NCI-H2227 (cell line): ENCODE results near the gene SUPT5H.

ENCODE experiments used
- DNase-seq: peaks from one replicate; lab custom pipeline; 2025; ENCODE audit not compliant: unreplicated experiment; lab: John Stamatoyannopoulos, UW

The SUPT5H gene

GRCh38 chr19:39445196-39446111 is at the start of gene SUPT5H:
Gene SUPT5H, plus strand, starts transcription at chr19:39445582. Its CDS starts 309 bp downstream, at chr19:39445891.
- DNase-seq = peak; percentile 100

GRCh38 chr19:39397360-39398296 is 47.8 kb upstream of the SUPT5H start:
- peak; percentile 98 for DNase-seq

- DNase-seq = no peak
These were observed 47.0 kb upstream of the SUPT5H start for GRCh38 chr19:39398297-39398864.

GRCh38 chr19:39399668-39400050 is 45.7 kb upstream of the SUPT5H start:
- DNase-seq = no peak

- no peak for DNase-seq
These were observed 45.3 kb upstream of the SUPT5H start for GRCh38 chr19:39400061-39400460.

- DNase-seq = no peak
These were observed 44.3 kb upstream of the SUPT5H start for GRCh38 chr19:39401070-39401548.

- no peak for DNase-seq
These were observed 43.6 kb upstream of the SUPT5H start for GRCh38 chr19:39401549-39402345.

GRCh38 chr19:39402346-39403300 is 42.8 kb upstream of the SUPT5H start:
- DNase-seq = peak; percentile 97

GRCh38 chr19:39403331-39404312 is 41.8 kb upstream of the SUPT5H start:
- peak; percentile 90 for DNase-seq

- no peak for DNase-seq
These were observed 40.0 kb upstream of the SUPT5H start for GRCh38 chr19:39405261-39405957.

GRCh38 chr19:39405958-39406655 is 39.3 kb upstream of the SUPT5H start:
- no peak for DNase-seq

- DNase-seq = peak; percentile 98
These were observed 38.5 kb upstream of the SUPT5H start, which contains the start of gene ZFP36 for GRCh38 chr19:39406656-39407409. Gene ZFP36, plus strand, starts transcription at chr19:39406847. Its CDS starts 58 bp downstream, at chr19:39406905.

- DNase-seq = no peak
These were observed 38.0 kb upstream of the SUPT5H start for GRCh38 chr19:39407410-39407659.

- no peak for DNase-seq
These were observed 37.6 kb upstream of the SUPT5H start for GRCh38 chr19:39407660-39408391.

- DNase-seq = peak; percentile 56
These were observed 36.8 kb upstream of the SUPT5H start for GRCh38 chr19:39408392-39409207.
